T-helper 9 cell (primary cell): Measurements from ENCODE around the gene CCDC116.

ENCODE experiments used
- DNase-seq: peaks from one replicate; pipeline ENCODE4 v3.0.0-alpha.2; 2020

The CCDC116 gene

DNA sequence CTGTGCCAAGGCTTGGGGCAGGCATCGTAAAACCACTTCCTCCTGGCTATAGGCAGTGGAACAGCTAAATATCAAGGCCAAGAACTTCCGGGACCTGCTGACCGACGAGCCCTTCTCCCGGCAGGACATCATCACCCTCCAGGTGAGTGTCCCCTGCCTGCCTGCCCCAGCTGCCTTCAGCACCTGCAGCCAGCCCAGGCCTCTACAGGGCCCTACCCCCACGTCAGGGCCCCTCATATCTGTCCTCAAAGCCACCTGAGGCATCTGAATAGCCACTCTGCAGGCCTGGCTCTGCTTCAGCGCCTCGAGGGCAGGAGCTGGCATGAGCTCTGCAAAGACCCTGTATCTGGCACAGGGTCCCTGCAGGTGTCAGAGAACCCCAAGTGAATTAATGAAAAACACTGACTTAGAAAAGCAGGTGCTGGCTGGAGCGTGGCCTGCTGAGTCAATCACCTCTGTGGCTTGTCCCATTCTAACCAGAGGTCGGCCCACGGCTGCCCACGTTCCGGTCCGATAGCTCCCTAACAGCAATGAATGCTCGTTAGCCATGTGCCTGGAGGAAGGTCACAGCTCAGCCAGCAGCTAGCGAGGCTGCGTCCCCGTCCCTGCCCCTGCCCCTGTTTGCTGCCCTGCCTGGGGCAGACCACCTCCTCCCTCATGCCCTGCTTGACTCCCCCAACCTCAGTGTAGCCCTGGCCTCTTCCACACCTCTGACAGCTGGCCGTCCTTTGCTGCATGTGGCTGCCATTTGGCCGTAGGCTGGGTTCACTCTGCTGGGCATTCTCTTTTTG is 50.0 kb downstream of the CCDC116 start:
- DNase-seq = no peak

DNA sequence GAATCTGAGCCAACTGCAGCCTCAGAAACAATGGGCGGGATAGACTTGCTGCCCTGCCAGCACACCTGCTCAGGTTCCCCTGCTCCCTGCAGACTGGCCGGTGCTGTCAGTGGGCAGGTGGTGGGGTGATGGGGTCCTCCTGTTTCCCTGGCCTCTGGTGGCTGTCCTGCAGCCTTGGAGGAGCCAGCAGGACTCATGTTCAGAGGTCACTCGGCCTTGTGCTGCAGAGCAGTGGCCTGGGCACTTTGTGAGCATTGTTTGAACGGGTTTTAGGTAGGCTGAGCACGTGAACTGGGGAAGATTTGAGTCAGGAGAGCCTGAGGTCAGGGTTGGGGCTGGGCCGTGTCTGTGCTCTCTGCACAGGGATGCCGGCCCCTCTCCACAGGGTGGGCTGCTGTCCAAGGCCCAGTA is 50.8 kb downstream of the CCDC116 start:
- no peak for DNase-seq

DNA sequence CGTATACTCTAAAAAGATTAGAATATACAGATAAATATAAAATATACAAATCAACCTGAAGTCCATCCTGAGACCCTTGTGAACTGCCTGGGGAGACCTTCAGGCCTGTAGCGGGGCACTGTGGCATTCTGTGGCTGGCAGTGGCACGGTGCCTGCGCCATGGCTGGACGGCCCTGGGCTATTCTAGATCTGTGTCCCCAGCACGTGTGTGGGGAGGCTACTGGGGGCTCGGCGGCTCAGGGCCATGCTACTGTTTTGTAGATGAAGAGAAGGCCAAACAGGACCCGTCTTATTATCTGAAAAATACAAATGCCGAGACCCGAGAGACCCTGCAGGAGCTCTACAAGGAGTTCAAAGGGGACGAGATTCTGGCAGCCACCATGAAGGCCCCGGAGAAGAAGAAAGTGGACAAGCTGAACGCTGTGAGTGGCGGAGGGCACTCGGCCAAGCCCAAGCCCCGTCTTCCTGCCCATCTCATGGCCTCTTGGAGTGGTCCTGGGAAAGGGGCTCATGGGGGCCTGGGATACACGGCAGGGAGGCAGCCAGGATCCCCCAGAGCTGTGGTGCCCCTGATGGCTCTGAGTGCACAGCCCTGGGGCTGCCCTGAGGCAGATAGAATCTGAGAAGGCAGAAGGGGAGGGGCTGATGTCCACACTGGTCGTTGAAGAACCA is 52.1 kb downstream of the CCDC116 start:
- DNase-seq = no peak

DNA sequence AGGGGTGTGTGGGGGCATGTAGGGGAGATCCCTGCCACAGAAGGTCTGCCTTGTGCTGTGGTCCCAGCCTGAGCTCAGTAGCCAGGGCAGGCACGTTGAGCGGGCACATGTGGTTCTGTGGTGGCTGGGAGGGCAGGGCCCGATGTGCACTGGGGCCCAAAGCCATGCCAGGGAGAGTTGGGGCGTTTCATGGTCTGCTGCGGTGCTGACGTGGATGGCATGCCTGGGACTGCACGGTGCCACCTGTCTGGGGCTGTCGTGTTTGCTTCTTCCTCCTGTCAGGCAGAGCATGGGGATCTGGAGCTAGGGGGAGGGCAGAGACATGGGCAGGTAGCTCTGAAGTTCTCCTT is 52.6 kb downstream of the CCDC116 start:
- no peak for DNase-seq

DNA sequence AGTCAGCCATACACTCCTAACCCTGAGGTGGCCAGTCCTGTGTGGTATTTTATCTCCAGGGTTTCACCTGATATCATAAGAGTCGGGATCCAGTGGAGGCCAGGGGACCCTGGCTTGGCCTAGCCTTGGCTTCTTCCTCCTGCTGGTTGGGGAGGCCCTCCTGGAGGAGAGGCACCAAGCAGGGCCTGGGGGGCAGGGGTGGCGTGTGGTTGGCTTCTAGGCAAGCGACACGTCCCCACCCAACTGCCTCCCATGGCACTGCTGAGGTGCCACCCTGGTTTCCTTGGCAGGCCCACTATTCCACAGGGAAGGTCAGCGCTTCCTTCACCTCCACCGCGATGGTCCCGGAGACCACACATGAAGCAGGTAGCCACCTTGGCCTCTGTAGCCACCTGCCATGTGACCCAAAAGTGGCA is 53.6 kb downstream of the CCDC116 start:
- no peak for DNase-seq
